Stimulated activated CD8-positive, alpha-beta memory T cell treated with anti-CD3 and anti-CD28 coated beads, Interleukin-12 subunit alpha, Interleukin-12 subunit beta, amount 100 ng/mL, for 4 hours (primary cell): Measurements from ENCODE around the gene ERICH4.
A peak's percentile ranks its signal among the peaks of the same experiment; 100 is the strongest.
"Not testable (repeated sequence)": the region's sequence is repeated elsewhere in the genome, so short reads cannot be mapped to it uniquely, and the experiment has no call there.

Experiments used
- DNase-seq: peaks from one replicate; pipeline ENCODE4 v3.0.0-alpha.2; 2020; ENCODE audit warnings: low read depth

ERICH4 gene

GRCh38 chr19:41442473-41443355, at the start of gene ERICH4:
ERICH4 (plus strand) TSS chr19:41443156; CDS start chr19:41443170, 14 bp downstream.
- no peak for DNase-seq

- DNase-seq = no peak
These were observed 47.6 kb upstream of the ERICH4 start for GRCh38 chr19:41395355-41395754.

- DNase-seq = peak; percentile 99
These were observed 45.6 kb upstream of the ERICH4 start, which contains the start of the genes BCKDHA and EXOSC5 for GRCh38 chr19:41397086-41398049. BCKDHA (plus strand) TSS chr19:41397818; CDS start chr19:41397828, 10 bp downstream. EXOSC5 (minus strand) TSS chr19:41397359; CDS start chr19:41397328, 31 bp downstream.

- no peak for DNase-seq
These were observed 44.9 kb upstream of the ERICH4 start for GRCh38 chr19:41398050-41398418.

- no peak for DNase-seq
These were observed 44.4 kb upstream of the ERICH4 start for GRCh38 chr19:41398598-41398997.

GRCh38 chr19:41399091-41399490, 43.9 kb upstream of the ERICH4 start:
- no peak for DNase-seq

- DNase-seq = no peak
These were observed 43.4 kb upstream of the ERICH4 start for GRCh38 chr19:41399525-41399924.

- no peak for DNase-seq
These were observed 41.5 kb upstream of the ERICH4 start for GRCh38 chr19:41401483-41401882.

- DNase-seq = no peak
These were observed 40.9 kb upstream of the ERICH4 start for GRCh38 chr19:41402010-41402409.

- no peak for DNase-seq
These were observed 39.6 kb upstream of the ERICH4 start for GRCh38 chr19:41403181-41403970.

- DNase-seq = no peak
These were observed 37.2 kb upstream of the ERICH4 start for GRCh38 chr19:41405776-41406175.

GRCh38 chr19:41407271-41407670, 35.7 kb upstream of the ERICH4 start:
- DNase-seq = no peak

GRCh38 chr19:41408256-41408655, 34.7 kb upstream of the ERICH4 start:
- no peak for DNase-seq

GRCh38 chr19:41408846-41409245, 34.1 kb upstream of the ERICH4 start:
- DNase-seq = not testable (repeated sequence)

- DNase-seq = no peak
These were observed 33.7 kb upstream of the ERICH4 start for GRCh38 chr19:41409288-41409687.

GRCh38 chr19:41410336-41411054, 32.5 kb upstream of the ERICH4 start:
- no peak for DNase-seq

- DNase-seq = no peak
These were observed 31.6 kb upstream of the ERICH4 start for GRCh38 chr19:41411100-41411967.

- no peak for DNase-seq
These were observed 31.0 kb upstream of the ERICH4 start for GRCh38 chr19:41411968-41412265.

- DNase-seq = no peak
These were observed 30.0 kb upstream of the ERICH4 start for GRCh38 chr19:41412953-41413352.

- DNase-seq = no peak
These were observed 29.0 kb upstream of the ERICH4 start for GRCh38 chr19:41413947-41414346.
